H9 (cell line): ENCODE data around the gene GRHPR. TPM values are rescaled to one million over a fixed set of nuclear protein-coding genes. Genes with fewer than 3 reads are reported as not detected.

Experiments
- DNase-seq: peaks from one replicate; pipeline ENCODE4 v3.0.0-alpha.2; 2017
- H2AFZ ChIP-seq: one replicate; pipeline ENCODE4 v1.6.1; 2013; ENCODE audit warnings: mild to moderate bottlenecking, low read length, control low read depth, moderate library complexity
- H2AK5ac ChIP-seq: 2 replicates; pipeline ENCODE4 v1.6.1; 2013; ENCODE audit warnings: low read length, control low read depth, mixed read lengths; ENCODE audit not compliant: insufficient read length
- H2BK120ac ChIP-seq: one replicate; pipeline ENCODE4 v1.6.1; 2013; ENCODE audit warnings: low read depth, mild to moderate bottlenecking, low read length, control low read depth, inconsistent platforms; ENCODE audit not compliant: poor library complexity, severe bottlenecking
- H2BK12ac ChIP-seq: 2 replicates; pipeline ENCODE4 v1.6.1; 2013; ENCODE audit warnings: low read length, control low read depth, mixed read lengths, low read depth; ENCODE audit not compliant: insufficient read length
- H2BK15ac ChIP-seq: 2 replicates; pipeline ENCODE4 v1.6.1; 2013; ENCODE audit warnings: low read depth, low read length, control low read depth
- H2BK20ac ChIP-seq: one replicate; pipeline ENCODE4 v1.6.1; 2013; ENCODE audit warnings: low read depth, mild to moderate bottlenecking, low read length, control low read depth, inconsistent platforms; ENCODE audit not compliant: poor library complexity, severe bottlenecking
- H2BK5ac ChIP-seq: 2 replicates; pipeline ENCODE4 v1.6.1; 2013; ENCODE audit warnings: low read length, control low read depth, mixed read lengths; ENCODE audit not compliant: insufficient read length
- H3K14ac ChIP-seq: 2 replicates; pipeline ENCODE4 v1.6.1; 2013; ENCODE audit warnings: low read length, control low read depth; ENCODE audit not compliant: insufficient read depth
- H3K18ac ChIP-seq: 2 replicates; pipeline ENCODE4 v1.6.1; 2013; ENCODE audit warnings: low read depth, mild to moderate bottlenecking, mixed read lengths, low read length, control low read depth; ENCODE audit not compliant: insufficient read length
- H3K23ac ChIP-seq: 2 replicates; pipeline ENCODE4 v1.6.1; 2013; ENCODE audit warnings: low read length, control low read depth, mixed read lengths, low read depth; ENCODE audit not compliant: insufficient read length
- H3K23me2 ChIP-seq: 2 replicates; pipeline ENCODE4 v1.6.1; 2013; ENCODE audit warnings: low read depth, mild to moderate bottlenecking, mixed read lengths, low read length, control low read depth; ENCODE audit not compliant: insufficient read length, poor library complexity, severe bottlenecking
- H3K27ac ChIP-seq: 2 replicates; pipeline ENCODE4 v1.5.1; 2013; ENCODE audit warnings: low read length, control low read depth, mixed read lengths, low read depth; ENCODE audit not compliant: insufficient read length
- H3K27me3 ChIP-seq: 2 replicates; pipeline ENCODE4 v1.6.1; 2013; ENCODE audit warnings: low read length, control low read depth, inconsistent platforms; ENCODE audit not compliant: insufficient read depth
- H3K4ac ChIP-seq: 2 replicates; pipeline ENCODE4 v1.6.1; 2013; ENCODE audit warnings: low read depth, mild to moderate bottlenecking, control low read depth, inconsistent platforms, low read length, moderate library complexity
- H3K4me1 ChIP-seq: 2 replicates; pipeline ENCODE4 v1.6.1; 2013; ENCODE audit warnings: low read length, control low read depth, inconsistent platforms; ENCODE audit not compliant: insufficient read depth
- H3K4me2 ChIP-seq: 2 replicates; pipeline ENCODE4 v1.6.1; 2013; ENCODE audit warnings: low read length, control low read depth, mixed read lengths; ENCODE audit not compliant: insufficient read length, insufficient read depth
- H3K56ac ChIP-seq: 2 replicates; pipeline ENCODE4 v1.6.1; 2013; ENCODE audit warnings: low read depth, mild to moderate bottlenecking, mixed read lengths, low read length, control low read depth; ENCODE audit not compliant: insufficient read length
- H3K79me1 ChIP-seq: 2 replicates; pipeline ENCODE4 v1.6.1; 2013; ENCODE audit warnings: low read depth, mild to moderate bottlenecking, moderate library complexity, low read length, control low read depth, inconsistent platforms; ENCODE audit not compliant: insufficient read depth, poor library complexity, severe bottlenecking
- H3K79me2 ChIP-seq: 2 replicates; pipeline ENCODE4 v1.6.1; 2013; ENCODE audit warnings: low read length, control low read depth, inconsistent platforms; ENCODE audit not compliant: insufficient read depth
- H3K9ac ChIP-seq: 2 replicates; pipeline ENCODE4 v1.6.1; 2013; ENCODE audit warnings: low read length, control low read depth, mixed read lengths; ENCODE audit not compliant: insufficient read length; ENCODE audit errors: extremely low read depth
- H3K9me3 ChIP-seq: one replicate; pipeline ENCODE4 v1.6.1; 2013; ENCODE audit warnings: low read depth, low read length, inconsistent platforms; ENCODE audit not compliant: control insufficient read depth
- H3T11ph ChIP-seq: one replicate; pipeline ENCODE4 v1.6.1; 2013; ENCODE audit warnings: mild to moderate bottlenecking, low read length, control low read depth, inconsistent platforms
- H4K20me1 ChIP-seq: one replicate; pipeline ENCODE4 v1.6.1; 2013; ENCODE audit not compliant: control insufficient read depth, insufficient read length, insufficient read depth
- H4K5ac ChIP-seq: 2 replicates; pipeline ENCODE4 v1.6.1; 2013; ENCODE audit warnings: low read depth, mild to moderate bottlenecking, mixed read lengths, low read length, control low read depth; ENCODE audit not compliant: insufficient read length
- H4K8ac ChIP-seq: replicated peaks from 2 replicates; pipeline ENCODE4 v1.6.1; 2013; ENCODE audit warnings: low read length, control low read depth, mixed read lengths, low read depth; ENCODE audit not compliant: insufficient read length
- H4K91ac ChIP-seq: 2 replicates; pipeline ENCODE4 v1.6.1; 2013; ENCODE audit warnings: low read depth, mild to moderate bottlenecking, moderate library complexity, mixed read lengths, low read length, control low read depth; ENCODE audit not compliant: insufficient read length
- H3K27ac Mint-ChIP-seq, 3 experiments: 2 replicates in 2 of 3; 3 replicates in 1 of 3; pipeline ENCODE4 v1.8.0; 2020 to 2021; ENCODE audit warnings: mixed read lengths in 3 of 3, mild to moderate bottlenecking in 1 of 3, moderate library complexity in 1 of 3
- H3K27me3 Mint-ChIP-seq: 2 replicates; pipeline ENCODE4 v1.8.0; 2021; ENCODE audit warnings: low read depth, mild to moderate bottlenecking, moderate library complexity, mixed read lengths
- H3K36me3 Mint-ChIP-seq, 3 experiments: 2 replicates in 2 of 3; 3 replicates in 1 of 3; pipeline ENCODE4 v1.8.0; 2020 to 2021; ENCODE audit warnings: low read depth in 3 of 3, mixed read lengths in 3 of 3; ENCODE audit not compliant: insufficient read depth in 1 of 3
- H3K4me1 Mint-ChIP-seq, 2 experiments: 2 replicates each; pipeline ENCODE4 v1.8.0; 2020; ENCODE audit warnings: mixed read lengths in 2 of 2
- H3K4me3 Mint-ChIP-seq, 2 experiments: 2 replicates in 1 of 2; 3 replicates in 1 of 2; pipeline ENCODE4 v1.8.0; 2020 to 2021; ENCODE audit warnings: mild to moderate bottlenecking in 2 of 2, mixed read lengths in 2 of 2, moderate library complexity in 1 of 2
- H3K9me3 Mint-ChIP-seq, 2 experiments: 2 replicates in 1 of 2; 3 replicates in 1 of 2; pipeline ENCODE4 v1.8.0; 2020; ENCODE audit warnings: mild to moderate bottlenecking in 2 of 2, mixed read lengths in 2 of 2, moderate library complexity in 1 of 2
- WGBS: extraction: QIAGEN DNeasy Blood & Tissue Kit; methylation state at CpG from one replicate; pipeline ENCODE4 v1.1.7; 2013; ENCODE audit warnings: missing lambda C conversion rate, low lambda C conversion rate, mixed read lengths; ENCODE audit not compliant: insufficient read length; ENCODE audit errors: extremely low coverage; 5-methylcytosine and 5-hydroxymethylcytosine counted together
- total RNA-seq: library from RNA; stranded (reverse); gene quantifications from 2 replicates; pipeline ENCODE4 v1.2.1, GENCODE V29; 2021
- TF ChIP-seq, protein P1 (sequence below): fragments of 200-600 bp; sonication (generic); conservative IDR thresholded peaks from 3 replicates; pipeline ENCODE4 v1.8.0; 2021; ENCODE audit warnings: antibody characterized with exemption, mild to moderate bottlenecking

Gene GRHPR
- total RNA-seq, 1 experiment from 2014 or later = 97.9 TPM

DNA sequence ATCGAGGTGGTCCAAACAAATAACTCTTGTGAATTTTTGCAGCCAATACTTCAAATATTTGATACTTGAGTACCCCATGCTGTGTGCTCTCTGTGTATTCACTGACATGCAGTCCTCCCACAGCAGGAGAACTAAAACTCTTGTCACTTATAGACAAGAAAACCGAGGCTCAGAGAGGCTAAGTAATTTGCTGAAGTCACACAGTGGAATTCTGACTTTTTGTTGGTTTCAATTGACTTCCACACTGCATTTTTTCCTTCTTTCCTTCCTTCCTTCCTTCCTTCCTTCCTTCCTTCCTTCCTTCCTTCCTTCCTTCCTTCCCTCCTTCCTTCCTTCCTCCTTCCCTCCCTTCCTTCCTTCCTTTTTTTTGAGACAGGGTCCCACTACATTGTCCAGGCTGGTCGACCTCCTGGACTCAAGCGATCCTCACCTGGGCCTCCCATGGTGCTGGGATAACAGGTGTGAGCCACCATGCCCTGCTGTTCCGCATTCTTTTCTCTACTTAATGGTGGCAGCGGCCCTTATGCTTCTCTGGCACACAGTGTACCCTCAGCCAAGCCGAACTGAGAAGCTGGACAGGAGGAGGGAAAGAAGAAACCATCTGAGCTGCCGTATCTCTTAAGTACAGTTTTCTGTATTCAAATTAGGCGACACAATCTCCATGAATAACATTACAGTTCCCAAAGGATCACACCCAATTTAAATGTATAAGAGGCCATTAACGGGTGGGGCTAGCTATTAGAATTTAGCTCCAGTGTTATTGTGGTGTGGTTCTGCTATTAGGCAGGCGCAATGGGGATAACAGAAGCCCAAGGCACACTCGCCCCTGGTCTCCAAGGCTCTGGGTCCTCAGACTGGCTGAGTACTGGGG lies 38.4 kb upstream of the GRHPR start:
- H4K20me1 ChIP-seq = no peaks in the 10 kb centered on the region
- no peak overlapping the region for H2BK15ac ChIP-seq
- no peaks in the 10 kb centered on the region for H3K23me2 ChIP-seq
- H3K27me3 ChIP-seq = no peaks in the 10 kb centered on the region
- no peak overlapping the region for H3K23ac ChIP-seq
- H2BK12ac ChIP-seq = no peak overlapping the region
- H2AK5ac ChIP-seq = no peak overlapping the region
- H3K79me2 ChIP-seq = no peaks in the 10 kb centered on the region
- H2BK5ac ChIP-seq = no peak overlapping the region
- 0 out of 7 replicates have a peak, but pooled peaks cover 0 to 3% (median 0%) of the 10 kb centered on the region in 3 experiments for H3K36me3 Mint-ChIP-seq
- no peak overlapping the region for H3K27ac ChIP-seq
- H2BK20ac ChIP-seq = no peak overlapping the region
- H2BK120ac ChIP-seq = no peak overlapping the region
- no peak overlapping the region for H3T11ph ChIP-seq
- no peak overlapping the region for H3K14ac ChIP-seq
- no peaks in the 10 kb centered on the region for H3K79me1 ChIP-seq
- no peak overlapping the region for H2AFZ ChIP-seq
- H4K91ac ChIP-seq = no peak overlapping the region
- H3K27ac Mint-ChIP-seq = no peak overlapping the region; a peak in 1 of 7 replicates
- no peak overlapping the region for H3K9ac ChIP-seq
- no peak for DNase-seq
- no peaks in the 10 kb centered on the region for H3K27me3 Mint-ChIP-seq
- no peaks in the 10 kb centered on the region for H3K9me3 ChIP-seq
- H4K5ac ChIP-seq = no peak overlapping the region
- no peak overlapping the region for H3K4ac ChIP-seq
- H3K18ac ChIP-seq = no peak overlapping the region
- TF ChIP-seq, protein P1, sequence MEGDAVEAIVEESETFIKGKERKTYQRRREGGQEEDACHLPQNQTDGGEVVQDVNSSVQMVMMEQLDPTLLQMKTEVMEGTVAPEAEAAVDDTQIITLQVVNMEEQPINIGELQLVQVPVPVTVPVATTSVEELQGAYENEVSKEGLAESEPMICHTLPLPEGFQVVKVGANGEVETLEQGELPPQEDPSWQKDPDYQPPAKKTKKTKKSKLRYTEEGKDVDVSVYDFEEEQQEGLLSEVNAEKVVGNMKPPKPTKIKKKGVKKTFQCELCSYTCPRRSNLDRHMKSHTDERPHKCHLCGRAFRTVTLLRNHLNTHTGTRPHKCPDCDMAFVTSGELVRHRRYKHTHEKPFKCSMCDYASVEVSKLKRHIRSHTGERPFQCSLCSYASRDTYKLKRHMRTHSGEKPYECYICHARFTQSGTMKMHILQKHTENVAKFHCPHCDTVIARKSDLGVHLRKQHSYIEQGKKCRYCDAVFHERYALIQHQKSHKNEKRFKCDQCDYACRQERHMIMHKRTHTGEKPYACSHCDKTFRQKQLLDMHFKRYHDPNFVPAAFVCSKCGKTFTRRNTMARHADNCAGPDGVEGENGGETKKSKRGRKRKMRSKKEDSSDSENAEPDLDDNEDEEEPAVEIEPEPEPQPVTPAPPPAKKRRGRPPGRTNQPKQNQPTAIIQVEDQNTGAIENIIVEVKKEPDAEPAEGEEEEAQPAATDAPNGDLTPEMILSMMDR = no peak
- no peaks in the 10 kb centered on the region for H3K9me3 Mint-ChIP-seq
- H4K8ac ChIP-seq = no peak overlapping the region
- no peak overlapping the region for H3K4me3 Mint-ChIP-seq
- no CpG with 5 or more reads among the region's 12 CpGs for WGBS
- H3K56ac ChIP-seq = no peak overlapping the region
- peaks cover 3% of the 10 kb centered on the region in 2 experiments; a peak in 1 of 4 replicates for H3K4me1 Mint-ChIP-seq
- no peaks in the 10 kb centered on the region; the same call in 1 of the 2 replicates for H3K4me1 ChIP-seq
- H3K4me2 ChIP-seq = no peak overlapping the region
